ENCODE data around the gene ZNF512B.

- TF ChIP-seq MAX (IDR thresholded peaks at IDR 0.05) (no peak), RAD21 (IDR thresholded peaks at IDR 0.05; ENCODE audit: low read depth) (no peak)
Observed at GRCh38 chr20:63982937-63983336, 13.2 kb upstream of the ZNF512B start.
